Measurements from ENCODE around the gene NTM.
"Not testable (repeated sequence)": the region's sequence is repeated elsewhere in the genome, so short reads cannot be mapped to it uniquely, and the experiment has no call there.

NTM gene

GRCh38 chr11:131465746-131466145 is 95.3 kb downstream of the NTM start:
- no peak for DNase-seq

DNA sequence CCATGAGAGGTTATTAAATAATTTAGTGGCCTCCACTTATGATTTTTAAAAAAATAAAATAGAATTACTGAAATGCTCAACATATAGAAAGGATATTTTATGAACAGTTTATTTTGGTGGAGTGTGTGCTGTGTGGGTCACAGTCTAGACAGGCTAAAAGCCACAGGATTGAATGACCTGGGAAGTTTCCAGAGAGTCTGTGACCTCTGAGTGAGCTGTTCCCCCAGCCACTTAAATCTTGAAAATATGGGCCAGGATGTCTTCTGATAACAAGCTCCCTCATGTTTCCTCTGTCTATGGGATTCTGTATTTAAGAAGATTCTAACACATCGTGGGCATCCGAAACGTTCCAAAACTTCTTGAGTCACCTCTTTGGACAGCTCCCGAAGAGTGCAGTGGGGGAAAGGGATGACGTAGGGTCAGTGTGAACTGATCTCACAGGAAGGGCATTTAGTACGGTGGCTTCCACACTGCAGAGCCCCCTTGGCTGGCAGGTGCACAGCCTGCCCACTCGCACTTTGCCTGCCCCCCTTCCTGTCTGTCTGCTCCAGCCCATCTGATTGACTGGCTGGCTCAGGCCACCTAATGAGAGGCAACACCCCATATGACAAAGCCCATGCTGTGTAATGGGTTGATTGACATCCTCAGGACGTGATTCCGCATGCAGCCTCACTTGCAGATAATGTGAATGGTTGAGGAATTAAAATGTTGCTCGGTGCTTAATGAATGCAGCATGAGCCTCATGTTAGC is 97.4 kb downstream of the NTM start:
- DNase-seq = no peak

DNA sequence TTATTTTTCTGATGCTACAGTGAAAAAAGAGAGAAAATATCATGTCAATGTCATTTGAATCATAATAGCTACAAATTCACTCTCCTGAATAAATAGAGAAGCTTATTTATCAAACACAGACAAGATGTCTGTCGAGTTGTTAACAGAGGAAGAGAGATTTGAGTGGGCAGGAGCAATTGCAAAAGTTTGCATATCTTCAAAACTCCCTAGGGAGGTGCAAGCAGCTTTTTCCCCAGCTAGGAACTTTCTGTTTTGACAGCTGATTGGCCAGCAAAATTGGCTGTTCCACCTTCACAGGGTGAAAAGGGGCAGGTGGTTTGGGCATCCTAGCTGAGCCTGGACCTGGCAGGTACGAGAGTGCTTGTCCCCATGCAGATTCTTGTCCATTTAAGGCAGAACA is 98.2 kb downstream of the NTM start:
- no peak for DNase-seq

DNA sequence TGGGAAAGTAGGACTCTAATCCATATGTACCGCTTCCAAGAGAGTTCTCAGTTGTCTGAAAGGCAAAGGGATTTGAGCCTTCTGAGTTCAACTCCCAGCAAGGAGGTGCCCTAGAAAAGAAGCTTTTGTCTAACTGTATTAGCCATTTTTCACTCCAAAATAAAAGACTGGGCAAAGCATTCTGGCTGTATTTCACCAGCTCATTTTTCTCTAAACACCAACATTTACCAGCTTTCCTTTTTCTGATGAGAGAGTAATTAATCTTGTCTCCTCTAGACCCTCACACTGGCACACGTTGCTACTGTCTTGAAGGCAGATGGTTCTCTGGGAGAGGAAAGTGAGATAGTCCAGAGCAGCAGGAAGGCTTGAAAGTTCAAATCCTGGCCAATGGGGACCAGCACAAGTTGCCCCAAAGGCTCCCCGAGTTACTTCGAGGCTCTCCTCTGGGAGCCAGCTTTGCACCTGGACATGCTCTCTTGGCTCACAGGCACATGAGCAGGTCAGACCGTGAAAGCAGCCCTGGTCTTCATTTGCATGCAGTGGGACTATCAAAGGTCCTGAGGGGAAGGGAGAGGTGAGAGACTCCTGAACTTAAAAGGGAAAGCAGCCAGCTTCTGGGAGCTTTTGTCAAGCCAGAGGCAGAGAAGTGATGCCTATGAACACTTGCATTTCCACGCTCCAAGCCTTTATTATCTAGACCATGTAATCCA is 100.0 kb downstream of the NTM start:
- DNase-seq = no peak

GRCh38 chr11:131471976-131472375 is 101.6 kb downstream of the NTM start:
- no peak for DNase-seq

GRCh38 chr11:131474947-131475346 is 104.5 kb downstream of the NTM start:
- DNase-seq = no peak

- no peak for DNase-seq
These were observed 105.9 kb downstream of the NTM start for GRCh38 chr11:131476266-131476665.

DNA sequence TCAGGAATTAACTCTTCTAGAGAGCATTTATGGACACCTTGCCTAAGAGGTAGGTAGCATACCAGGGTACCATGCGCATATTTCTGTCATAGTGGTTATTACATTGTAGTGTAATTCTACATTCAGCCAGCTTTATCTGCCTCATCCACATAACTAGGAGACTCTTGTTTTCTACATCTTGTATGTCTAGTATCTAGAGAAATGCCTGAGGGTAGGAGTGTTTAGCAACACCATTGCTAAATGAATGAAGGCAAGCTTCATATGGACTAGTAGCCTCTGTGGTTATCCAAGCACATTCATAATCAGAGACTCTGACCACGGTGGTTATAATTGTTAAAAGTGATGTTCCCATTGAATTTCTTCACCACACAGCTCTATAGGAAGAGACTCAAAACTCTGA is 107.9 kb downstream of the NTM start:
- DNase-seq = no peak

GRCh38 chr11:131481303-131481702 is 110.9 kb downstream of the NTM start:
- no peak for DNase-seq

GRCh38 chr11:131481971-131482370 is 111.6 kb downstream of the NTM start:
- DNase-seq = no peak

DNA sequence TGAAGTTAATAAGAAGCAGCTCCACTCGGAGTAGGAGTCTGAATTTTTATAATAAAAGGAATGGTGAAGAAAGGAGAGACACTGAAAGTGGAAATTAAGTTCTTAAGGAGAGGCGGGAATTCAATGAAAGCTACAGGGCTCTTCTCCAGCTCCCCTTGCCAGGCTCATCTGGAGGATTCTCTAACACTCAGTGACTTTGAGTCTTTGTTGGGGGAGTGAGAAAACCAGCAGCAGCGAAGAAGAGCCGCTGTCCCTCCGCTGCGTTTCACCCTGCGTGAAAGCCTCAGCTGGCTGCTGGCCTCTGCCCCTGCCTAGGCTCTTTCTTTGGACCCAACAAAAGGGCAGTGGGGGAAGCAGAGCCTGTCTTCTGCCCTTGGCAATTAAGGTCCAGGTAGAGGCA is 113.0 kb downstream of the NTM start:
- DNase-seq = no peak

GRCh38 chr11:131483877-131484276 is 113.5 kb downstream of the NTM start:
- DNase-seq = no peak

DNA sequence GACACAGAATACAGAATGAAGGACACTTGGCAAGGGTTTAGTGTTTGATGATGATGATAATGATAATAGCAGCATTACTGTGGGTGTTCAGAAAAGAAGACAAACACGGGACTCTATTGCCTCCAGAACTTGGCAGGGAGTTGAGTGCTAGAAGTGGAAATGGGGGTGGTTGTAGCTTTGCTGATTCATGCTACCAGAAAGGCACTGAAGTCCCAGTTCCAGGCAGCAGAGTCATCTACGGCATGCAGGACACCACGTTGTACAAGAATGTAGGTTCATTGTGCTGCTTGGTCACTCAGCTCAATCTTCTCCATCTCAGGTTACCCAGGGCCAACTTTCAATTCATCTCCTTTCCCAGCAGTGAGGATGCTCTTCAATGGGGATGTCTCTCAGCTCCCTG is 115.7 kb downstream of the NTM start:
- DNase-seq = no peak

DNA sequence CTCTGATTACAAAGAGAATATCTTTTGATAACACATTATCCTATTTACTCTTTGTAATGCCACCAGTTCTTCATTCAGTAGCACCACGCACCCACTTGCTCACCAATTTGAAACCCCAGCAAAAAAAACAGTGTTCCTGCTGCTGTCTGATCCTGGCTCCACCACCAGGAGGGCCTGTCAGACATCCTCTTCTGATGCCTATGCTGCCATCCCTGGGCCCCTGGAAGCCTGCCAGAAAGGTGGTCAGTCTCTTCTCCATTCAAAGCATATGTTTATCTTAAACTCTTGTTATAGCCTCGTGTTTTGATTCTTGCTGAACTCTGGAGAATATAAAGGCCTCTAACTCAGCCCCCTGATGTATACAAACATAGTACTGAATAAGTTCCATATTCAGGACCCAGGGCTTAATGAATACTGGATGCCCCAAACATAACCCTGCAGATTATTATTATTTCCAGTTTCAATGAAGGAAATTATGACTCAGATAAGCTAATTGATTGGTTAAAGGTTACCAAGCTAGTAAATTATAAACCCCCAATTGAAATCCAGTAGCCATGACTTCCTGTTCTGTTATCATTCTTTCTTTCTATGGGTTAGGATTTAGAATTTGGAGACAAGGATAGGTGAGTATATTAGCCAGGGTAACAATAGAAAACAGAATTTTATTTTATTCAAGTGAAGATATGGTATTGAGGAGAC is 116.7 kb downstream of the NTM start:
- DNase-seq = no peak

- DNase-seq = no peak
These were observed 117.8 kb downstream of the NTM start for GRCh38 chr11:131488238-131488637.

DNA sequence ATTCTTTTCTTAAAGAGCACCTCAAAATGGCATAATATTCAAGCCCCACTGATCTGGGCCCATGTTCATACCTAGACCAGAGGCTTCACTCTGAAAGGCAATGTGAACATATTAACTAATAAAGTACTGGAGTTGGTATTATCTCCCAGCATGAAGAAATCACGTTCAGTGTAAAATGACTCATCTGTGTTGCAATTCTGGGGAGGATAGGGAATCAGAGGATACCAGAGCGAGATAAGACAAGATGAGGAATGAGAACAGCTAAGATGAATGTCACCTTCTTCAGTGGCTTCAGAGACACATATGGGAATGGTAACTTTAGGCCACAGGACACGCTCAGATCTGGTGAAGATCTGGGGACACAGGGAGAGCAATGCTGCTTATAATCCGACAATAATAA is 121.1 kb downstream of the NTM start:
- DNase-seq = no peak

DNA sequence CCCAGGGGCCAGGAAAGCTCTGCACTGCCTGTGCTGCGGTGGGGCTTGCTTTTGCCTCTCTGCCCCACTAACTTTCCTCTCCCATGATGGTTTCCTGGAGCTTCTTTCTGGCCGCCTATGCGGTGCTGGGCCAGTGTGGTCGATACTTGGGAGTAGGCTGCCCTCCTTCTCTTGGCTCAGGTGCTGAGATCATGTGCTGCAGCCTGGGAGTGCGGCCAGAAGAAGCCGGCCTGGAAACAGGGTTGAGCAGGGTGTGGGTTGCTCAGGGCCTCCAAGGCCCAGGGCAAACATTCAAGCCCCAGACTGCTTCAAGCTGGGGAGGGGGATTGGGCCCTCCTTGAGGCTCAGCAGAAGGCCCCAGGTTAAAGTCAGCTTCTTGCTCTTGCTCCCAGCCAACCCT is 125.0 kb downstream of the NTM start:
- no peak for DNase-seq

DNA sequence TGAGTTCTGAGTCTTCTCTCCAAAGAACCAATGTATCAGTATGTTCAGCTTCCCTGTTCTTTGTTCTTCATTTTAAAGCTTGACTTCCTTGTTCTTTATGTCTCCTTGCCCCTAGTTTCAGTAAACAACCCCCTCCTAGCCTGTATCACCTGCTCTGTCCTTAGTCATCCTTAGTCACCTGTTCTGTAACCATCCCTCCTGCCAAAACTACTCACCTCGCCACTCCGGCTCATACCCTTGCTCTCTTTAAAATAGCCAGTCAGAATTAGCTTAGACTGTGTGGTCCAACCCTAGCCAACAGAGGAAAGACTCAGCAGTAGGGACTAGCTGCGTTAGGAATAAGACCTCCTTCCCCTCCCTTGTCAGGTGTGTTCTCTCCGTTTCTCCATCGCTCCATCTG is 127.3 kb downstream of the NTM start:
- not testable (repeated sequence) for DNase-seq

- DNase-seq = no peak
These were observed 128.3 kb downstream of the NTM start for GRCh38 chr11:131498631-131499160.

GRCh38 chr11:131499199-131499598 is 128.8 kb downstream of the NTM start:
- DNase-seq = no peak

GRCh38 chr11:131503017-131503416 is 132.6 kb downstream of the NTM start:
- no peak for DNase-seq

DNA sequence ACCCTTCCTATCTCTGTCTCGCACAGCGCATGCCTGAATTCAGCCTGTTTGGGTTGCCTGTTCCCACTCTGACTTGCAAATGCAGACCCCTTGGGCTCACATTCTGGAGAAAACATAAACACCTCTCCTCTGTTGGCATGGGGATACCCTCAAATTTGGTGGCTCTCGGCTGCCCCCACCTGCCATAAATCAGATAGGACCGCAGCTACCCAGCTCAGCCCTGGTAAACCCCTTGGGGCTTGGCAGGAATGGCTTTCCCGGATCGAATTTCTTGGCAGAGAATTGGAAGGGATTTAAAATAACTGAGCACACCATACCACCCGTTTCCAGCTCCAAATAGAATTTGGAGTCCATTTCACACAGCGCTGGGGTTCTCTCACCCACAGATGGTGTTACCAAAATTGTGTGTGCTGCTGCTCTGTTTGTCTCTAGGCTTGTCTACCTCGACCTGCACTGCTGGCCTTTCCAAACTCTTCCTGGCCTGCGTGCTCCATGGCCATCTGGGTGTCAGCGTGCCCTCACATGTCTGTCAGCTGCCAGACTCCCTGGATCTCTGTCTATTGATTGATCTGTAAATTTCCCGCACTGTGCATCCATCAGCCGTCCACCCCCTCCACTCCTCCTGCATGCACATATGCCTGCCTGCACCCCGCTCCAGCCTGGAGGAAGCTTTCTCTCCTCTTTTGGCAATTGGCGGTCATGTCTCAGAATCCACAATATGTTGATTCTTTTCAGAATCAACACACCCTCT is 134.0 kb downstream of the NTM start:
- DNase-seq = no peak

DNA sequence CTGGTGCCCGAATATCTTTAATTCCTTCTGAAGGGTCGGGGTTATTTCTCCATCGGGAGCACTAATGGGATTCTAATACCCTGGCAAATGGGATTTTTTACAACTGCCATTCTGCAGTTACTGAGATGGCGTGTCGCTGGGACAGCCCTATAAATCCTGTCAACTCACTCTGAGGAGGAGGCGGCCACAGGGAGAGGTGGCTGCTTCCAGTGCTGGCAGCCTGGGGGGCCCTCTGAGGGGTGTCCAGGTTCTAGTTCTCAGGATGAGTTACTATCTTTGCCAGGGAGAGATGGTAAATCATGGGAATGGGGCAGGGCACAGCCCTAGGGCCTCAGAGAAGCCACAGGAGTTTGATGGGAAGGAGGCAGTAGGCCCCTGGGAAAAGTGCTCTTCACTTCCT is 135.9 kb downstream of the NTM start:
- no peak for DNase-seq

Measured in NCI-H446 (cell line).